Left kidney (tissue), 8 donors: ENCODE measurements around the gene GAGE10. TPM values are rescaled to one million over a fixed set of nuclear protein-coding genes. Genes with fewer than 3 reads are reported as not detected.

ENCODE experiments used
- DNase-seq: peaks from one replicate; pipeline ENCODE4 v3.0.0-alpha.2; 2013
- long read RNA-seq, 8 donors: transcript quantifications; one replicate each; lab custom pipeline, GENCODE V29; 2026
- polyA plus RNA-seq: library from polyadenylated mRNA; unstranded; fragments of 120-200 nt; gene quantifications from one replicate; pipeline ENCODE4 v1.2.1, GENCODE V29; 2013; ENCODE audit not compliant: insufficient read length

GAGE10 gene, protein sequence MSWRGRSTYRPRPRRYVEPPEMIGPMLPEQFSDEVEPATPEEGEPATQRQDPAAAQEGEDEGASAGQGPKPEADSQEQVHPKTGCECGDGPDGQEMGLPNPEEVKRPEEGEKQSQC
- polyA plus RNA-seq = 0.27 TPM
- long read RNA-seq, donor 1 = 0 reads
- long read RNA-seq, donor 2 = 0 reads
- long read RNA-seq, donor 3 = 0 reads
- long read RNA-seq, donor 4 = 0 reads
- long read RNA-seq, donor 5 = 0 reads
- long read RNA-seq, donor 6 = 0 reads
- long read RNA-seq, donor 7 = 0 reads
- long read RNA-seq, donor 8 = 0 reads

GRCh38 chrX:49303346-49303745 is at the start of gene GAGE10:
GAGE10 (plus strand) TSS chrX:49303646; CDS start chrX:49304860, 1,214 bp downstream.
- no peak for DNase-seq

DNA sequence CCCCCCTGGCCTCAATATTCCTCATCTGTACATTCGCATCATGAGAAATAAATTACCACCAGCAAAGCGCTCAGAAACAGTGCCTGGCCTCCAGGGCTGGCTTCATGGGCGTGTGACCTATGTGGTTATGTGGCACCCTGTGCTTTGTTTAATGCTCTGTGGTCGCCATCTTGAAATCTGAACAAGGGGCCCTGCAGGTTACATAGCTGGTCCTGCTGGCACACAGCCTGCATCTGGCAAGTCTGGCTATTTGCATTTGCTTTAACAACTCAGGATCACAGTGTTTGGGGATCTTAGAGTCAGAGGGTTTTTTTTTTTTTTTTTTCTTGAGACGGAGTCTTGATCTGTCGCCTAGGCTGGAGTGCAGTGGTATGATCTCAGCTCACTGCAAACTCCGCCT is 48.8 kb upstream of the GAGE10 start:
- no peak for DNase-seq

- no peak for DNase-seq
Measured at GRCh38 chrX:49256268-49256995, 47.0 kb upstream of the GAGE10 start.

DNA sequence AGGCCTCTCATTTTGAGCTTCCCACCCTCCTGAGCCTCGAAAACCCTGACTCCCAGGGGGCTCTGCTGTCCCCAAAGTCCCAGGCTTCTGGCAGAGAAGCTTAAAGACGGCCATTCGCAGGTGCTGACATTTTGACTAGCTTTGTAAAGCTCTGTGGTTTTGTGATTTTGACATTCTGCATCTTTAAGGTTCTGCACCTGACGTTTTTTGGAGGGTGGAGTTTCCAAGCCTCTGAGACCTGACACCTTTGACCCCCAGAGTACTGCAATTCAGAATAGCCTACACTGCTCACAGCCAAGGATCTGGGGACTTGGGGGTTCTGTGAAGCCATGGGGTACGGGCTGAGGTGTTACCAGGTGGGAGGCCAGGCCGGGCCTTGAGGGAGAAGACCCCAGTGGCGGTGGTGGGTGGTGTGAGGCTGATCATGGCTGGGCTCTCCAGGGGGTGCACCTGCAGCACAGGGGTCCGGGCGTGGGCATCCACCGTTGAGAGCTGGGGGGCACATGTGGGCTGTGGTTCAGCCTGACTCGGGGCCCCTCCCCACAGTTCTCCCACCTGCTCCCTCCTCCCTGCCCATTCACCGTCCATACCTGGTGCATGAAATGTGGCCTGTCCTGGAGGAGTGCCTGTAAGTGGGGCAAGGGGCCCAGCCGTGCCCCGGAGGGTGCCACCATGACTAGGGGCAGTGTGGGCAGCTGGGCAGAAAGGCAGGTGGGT is 46.2 kb upstream of the GAGE10 start:
- no peak for DNase-seq

DNA sequence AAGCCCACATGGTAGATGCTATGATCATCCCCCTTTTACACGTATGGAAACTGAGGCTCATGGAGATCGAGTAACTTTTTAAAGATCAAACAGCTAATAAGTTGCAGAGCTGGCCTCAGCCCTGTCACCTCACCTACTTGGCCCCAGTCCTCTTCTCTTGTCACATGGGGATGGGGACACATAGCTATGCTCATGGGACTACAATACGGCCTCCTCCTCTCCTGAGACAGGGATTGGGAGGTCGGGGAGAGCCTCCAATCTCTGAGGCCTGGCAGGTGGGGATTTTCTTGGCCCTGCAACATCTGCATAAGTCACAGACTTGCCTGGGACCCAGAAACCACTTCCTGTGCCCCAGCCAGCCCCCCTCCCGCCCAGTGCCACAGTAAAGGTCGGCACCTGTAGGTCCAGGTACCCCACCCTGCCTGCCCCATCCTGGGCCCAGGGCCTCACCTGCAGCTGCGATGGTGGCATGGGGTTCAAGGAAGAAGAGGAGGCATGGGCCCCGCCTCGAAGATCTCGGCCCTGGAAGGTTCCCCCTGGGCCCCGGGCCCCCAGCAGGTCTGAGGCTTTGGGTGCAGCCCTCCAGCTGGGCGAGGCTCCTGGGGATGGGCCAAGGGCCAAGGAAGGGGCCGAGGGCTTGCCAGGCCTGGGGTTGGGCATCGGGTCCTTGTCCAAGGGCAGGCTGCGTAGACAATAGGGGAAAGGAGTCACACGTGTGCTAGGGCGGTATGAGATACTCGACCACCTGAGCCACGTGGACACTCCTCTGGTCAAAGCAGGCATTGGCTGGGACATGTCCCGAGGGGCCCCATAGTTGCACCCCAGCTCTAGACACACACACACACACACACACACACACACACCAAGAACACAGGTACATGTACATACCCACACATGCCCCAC is 45.3 kb upstream of the GAGE10 start:
- no peak for DNase-seq

GRCh38 chrX:49258749-49259124 is 44.7 kb upstream of the GAGE10 start:
- no peak for DNase-seq

- no peak for DNase-seq
Measured at GRCh38 chrX:49260221-49260985, 43.0 kb upstream of the GAGE10 start.

- no peak for DNase-seq
Measured at GRCh38 chrX:49262603-49263002, 40.8 kb upstream of the GAGE10 start.

GRCh38 chrX:49263631-49264030 is 39.8 kb upstream of the GAGE10 start:
- no peak for DNase-seq

DNA sequence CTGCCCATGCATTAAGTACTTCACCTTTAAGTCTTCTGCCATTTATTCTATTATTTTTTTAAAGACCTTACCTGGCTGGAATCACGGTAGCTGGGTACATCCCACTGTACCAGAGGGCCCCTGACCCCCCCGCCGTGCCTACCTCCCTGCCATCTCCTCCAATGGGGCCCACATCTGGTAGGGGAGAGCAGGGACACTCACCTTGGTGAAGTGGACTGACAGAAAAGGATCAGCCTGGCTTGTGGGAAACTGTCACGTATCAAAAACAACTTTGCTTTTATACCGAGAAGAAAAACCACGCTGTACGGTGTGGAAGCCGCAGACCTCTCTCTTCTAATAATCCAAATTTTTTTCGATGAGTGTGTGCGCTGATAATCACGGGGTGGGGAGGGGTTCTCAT is 39.0 kb upstream of the GAGE10 start, which contains the start of gene FOXP3:
FOXP3 (minus strand) TSS at position 251 of the 400 bp plus-strand sequence. CDS start 6,205 bp downstream, outside the sequence.
- DNase-seq = no peak

DNA sequence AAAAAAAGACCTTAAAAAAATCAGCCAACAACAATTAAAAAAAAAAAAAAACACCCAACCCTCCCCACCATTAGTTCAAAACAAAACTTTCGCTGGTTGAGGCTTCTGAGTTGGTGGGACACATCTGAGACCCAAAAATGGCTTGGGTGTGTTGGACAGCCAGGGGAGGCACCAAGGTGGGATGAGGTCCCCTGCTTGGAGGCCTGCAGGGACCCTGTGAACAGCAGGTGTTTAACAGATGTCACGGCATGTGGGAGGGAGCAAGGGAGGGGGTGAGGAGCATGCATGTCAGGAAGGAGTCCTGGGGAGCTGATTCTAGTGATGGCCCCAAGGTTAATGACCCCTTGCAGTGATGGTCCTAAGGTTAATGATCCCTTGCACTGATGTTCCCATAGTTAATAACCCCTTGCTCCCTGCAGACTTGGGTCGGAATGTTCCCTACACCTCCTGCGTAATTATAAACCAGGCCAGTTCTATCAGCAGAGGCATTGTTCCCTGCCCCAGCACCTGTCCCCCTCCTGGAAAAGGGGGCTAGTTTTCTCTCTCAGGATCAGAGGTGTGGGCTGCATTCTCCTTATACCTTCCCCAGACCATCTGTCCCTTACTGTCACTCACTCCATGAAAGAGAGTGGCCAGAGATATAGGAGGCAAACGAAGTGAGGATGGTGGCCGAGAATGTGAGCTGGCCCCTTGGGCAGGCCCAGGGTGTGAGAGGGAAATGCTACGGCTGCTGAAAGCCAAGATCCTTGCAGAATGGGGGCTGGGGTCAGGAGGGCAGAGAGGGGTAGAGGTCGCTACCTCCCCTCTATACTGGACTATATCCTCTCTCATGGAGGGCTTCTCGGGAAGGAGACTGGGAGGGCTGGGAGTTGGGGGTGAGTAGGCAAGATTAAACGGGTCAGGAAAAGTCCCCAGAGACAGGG is 36.7 kb upstream of the GAGE10 start:
- DNase-seq = no peak

DNA sequence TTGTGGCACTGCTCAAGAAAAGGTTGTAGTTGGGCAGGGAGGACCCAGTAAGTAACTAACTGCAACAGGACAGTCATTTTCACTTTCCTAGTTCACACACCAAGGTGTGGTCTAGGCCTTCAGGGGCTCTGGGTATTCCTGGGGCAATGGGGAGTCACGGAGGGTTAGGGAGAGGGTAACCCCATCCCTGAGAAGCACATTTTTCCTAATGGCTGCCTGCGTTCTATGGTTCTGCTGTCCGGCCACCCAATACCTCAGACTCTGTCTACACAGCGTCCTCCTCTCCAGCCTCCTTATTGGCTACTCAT is 34.8 kb upstream of the GAGE10 start:
- no peak for DNase-seq

GRCh38 chrX:49269010-49269766 is 34.3 kb upstream of the GAGE10 start:
- DNase-seq = peak; percentile 94

DNA sequence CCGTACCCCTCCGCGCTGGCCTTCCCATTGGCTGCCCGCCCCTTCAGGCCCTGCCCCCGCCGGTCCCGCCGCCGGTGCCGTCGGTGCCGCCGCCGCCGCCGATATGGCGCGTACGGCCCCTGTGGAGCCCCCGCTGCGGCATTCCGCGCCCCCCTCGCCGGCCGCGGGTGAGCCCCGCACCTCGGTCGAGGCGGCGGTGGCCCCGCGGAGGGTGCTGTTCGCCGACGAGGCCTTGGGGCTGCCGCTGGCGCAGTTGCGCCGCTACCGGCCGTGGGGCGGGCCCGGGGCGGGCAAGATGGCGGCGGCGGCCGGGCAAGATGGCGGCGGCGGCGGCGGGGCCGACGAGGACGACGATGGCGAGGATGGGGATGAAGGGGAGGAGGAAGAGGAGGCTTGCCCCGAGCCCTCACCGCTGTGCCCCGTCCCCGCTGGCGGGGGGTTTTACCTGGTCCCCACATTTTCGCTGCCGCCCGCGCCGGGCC is 33.6 kb upstream of the GAGE10 start, which contains the start of gene PPP1R3F:
PPP1R3F (plus strand) TSS at position 27 of the 482 bp plus-strand sequence; CDS start at position 104, 77 bp downstream.
- DNase-seq = no peak

DNA sequence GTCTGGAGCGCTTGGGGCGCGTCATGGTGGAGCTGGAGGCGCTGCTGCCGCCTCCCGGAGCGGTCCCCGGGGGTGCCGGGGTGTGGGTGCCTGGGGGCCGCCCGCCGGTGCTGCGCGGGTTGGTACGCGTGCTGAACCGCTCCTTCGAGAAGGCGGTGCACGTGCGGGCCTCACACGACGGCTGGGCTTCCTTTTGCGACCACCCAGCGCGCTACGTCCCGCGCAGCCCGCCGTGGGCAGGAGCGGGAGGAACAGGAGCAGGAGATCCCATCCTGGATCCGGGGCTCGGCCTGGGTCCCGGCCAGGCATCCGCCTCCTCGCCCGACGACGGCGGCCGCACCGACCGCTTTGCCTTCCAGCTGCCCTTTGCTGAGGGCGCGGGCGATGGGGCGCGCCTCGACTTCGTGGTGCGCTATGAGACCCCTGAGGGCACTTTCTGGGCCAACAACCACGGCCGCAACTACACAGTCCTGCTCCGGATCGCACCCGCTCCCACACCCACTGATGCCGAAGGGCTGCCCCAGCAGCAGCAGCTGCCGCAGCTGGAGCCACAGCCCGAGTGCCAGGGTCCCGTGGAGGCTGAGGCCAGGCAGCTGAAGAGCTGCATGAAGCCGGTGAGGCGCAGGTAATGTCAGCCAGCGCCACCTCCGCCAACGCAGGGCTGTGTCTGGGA is 33.1 kb upstream of the GAGE10 start:
- no peak for DNase-seq

GRCh38 chrX:49271341-49271740 is 32.1 kb upstream of the GAGE10 start:
- no peak for DNase-seq

DNA sequence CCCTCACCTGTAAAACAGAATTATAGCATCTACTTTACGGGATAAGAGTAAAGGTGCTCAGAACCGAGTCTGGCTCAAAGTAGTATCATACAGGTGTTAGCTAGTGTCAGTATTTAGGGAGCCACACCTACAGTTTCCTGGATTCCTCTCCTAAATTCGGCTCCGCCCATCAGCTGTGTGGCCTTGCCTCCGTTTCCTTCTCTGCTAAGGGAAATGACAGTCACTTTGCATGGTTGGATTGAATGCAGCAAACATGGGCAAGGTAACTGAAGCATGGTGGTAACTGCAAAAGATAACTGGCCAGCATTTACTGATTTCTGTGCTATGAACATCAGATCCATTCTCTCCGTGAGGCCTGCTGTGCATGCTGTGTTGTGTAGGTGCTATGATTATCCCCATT is 31.0 kb upstream of the GAGE10 start:
- DNase-seq = no peak

- no peak for DNase-seq
Measured at GRCh38 chrX:49273181-49273727, 30.2 kb upstream of the GAGE10 start.
